ENCODE measurements around the gene RPUSD4. TPM values are rescaled to one million over a fixed set of nuclear protein-coding genes. Genes with fewer than 3 reads are reported as not detected.

RPUSD4 gene
- total RNA-seq, 1 donor from 2014 or later, result 40.8 TPM

DNA sequence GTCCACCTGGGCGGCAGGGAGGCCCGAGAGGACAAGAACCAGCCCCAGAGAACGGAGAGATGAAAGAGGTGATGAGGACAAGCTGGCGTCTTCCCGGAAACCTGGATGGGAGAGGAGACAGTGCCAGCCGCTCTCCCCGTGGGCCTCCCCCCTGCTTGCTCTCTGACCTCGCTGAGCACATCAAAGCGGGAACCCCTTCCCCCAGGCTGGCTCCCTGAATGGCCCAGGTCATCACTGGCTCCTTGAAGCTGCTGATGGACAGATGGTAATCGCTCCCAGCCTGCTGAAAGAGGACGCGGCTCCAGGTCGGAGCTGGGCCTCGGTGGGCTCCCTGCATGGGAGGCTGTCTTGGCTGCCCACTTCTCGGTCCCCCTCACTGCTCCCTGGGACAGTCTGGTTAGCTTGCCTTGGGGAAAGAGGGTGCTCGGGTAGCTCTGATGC lies 18.4 kb downstream of the RPUSD4 start:
- no peak overlapping the region for H3K27ac Mint-ChIP-seq (ENCODE audit: unreplicated experiment)
- no peak overlapping the region for H3K4me3 Mint-ChIP-seq (ENCODE audit: unreplicated experiment)
- TF ChIP-seq, protein P1, sequence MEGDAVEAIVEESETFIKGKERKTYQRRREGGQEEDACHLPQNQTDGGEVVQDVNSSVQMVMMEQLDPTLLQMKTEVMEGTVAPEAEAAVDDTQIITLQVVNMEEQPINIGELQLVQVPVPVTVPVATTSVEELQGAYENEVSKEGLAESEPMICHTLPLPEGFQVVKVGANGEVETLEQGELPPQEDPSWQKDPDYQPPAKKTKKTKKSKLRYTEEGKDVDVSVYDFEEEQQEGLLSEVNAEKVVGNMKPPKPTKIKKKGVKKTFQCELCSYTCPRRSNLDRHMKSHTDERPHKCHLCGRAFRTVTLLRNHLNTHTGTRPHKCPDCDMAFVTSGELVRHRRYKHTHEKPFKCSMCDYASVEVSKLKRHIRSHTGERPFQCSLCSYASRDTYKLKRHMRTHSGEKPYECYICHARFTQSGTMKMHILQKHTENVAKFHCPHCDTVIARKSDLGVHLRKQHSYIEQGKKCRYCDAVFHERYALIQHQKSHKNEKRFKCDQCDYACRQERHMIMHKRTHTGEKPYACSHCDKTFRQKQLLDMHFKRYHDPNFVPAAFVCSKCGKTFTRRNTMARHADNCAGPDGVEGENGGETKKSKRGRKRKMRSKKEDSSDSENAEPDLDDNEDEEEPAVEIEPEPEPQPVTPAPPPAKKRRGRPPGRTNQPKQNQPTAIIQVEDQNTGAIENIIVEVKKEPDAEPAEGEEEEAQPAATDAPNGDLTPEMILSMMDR (IDR thresholded peaks at IDR 0.05; ENCODE audit: unreplicated experiment), result no peak
- DNase-seq (ENCODE audit: low spot score), result no peak
- H3K36me3 Mint-ChIP-seq (ENCODE audit: low read depth, unreplicated experiment), result peaks cover 26% of the 10 kb centered on the region
- H3K27me3 Mint-ChIP-seq (ENCODE audit: unreplicated experiment), result peaks cover 4% of the 10 kb centered on the region
- H3K4me1 Mint-ChIP-seq (ENCODE audit: unreplicated experiment), result no peaks in the 10 kb centered on the region
- no peaks in the 10 kb centered on the region for H3K9me3 Mint-ChIP-seq (ENCODE audit: unreplicated experiment)

DNA sequence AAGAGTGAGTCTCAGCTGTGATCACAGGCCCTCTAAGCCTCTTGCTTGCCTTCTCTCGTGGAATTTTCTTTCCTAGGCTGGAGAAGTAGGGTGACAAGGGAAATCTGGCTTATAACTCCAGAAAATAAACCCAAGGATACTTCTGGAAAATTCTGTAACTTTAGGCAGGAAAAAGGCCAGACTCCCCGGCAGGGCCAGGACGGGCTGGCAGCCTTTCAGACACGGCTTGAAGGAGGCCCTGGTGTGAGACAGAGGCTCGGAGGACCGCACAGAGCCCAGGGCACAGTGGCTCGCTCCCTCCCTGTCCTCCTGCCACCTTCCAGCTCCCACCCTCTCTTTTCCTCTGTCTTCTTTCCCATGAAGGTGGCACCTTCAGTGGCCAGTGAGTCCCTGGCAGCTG lies 19.1 kb downstream of the RPUSD4 start:
- DNase-seq (ENCODE audit: low spot score), result no peak
- H3K27me3 Mint-ChIP-seq (ENCODE audit: unreplicated experiment), result peaks cover 4% of the 10 kb centered on the region
- no peaks in the 10 kb centered on the region for H3K4me1 Mint-ChIP-seq (ENCODE audit: unreplicated experiment)
- no peak overlapping the region for H3K4me3 Mint-ChIP-seq (ENCODE audit: unreplicated experiment)
- TF ChIP-seq, protein P1 (IDR thresholded peaks at IDR 0.05; ENCODE audit: unreplicated experiment), result no peak
- H3K27ac Mint-ChIP-seq (ENCODE audit: unreplicated experiment), result no peak overlapping the region
- no peaks in the 10 kb centered on the region for H3K9me3 Mint-ChIP-seq (ENCODE audit: unreplicated experiment)
- peaks cover 19% of the 10 kb centered on the region for H3K36me3 Mint-ChIP-seq (ENCODE audit: low read depth, unreplicated experiment)

DNA sequence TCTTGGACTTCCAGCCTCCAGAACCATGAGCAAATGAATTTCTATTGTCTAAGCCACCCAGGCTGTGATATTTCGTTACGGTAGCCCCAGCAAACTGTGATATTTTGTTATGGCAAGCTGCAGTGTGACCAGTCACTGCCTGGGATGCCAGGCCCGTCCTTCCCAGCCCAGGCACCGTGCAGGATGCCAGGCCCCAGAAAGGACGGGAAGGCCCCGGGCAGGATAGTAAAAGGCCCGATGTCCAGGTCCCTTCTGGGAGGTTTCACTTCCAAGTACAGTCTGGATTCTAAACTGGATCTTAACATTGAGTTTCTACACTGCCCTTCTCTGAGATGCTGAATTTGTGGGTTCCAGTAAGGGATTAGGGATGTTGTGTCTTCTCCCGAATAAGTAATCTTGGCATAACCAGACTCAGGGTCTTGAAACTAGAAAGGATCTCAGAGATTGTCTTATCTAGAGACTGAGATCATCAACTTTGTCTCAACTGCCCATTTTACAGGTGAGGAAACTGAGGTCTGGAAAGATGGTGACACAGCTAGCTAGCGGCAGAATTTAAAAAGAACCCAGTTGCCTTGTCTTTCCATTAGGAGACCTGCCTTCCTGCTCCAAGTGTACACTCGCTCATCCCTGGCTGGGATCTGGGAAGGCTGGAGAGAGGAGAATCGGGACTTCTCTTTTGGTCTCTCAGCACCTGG lies 19.9 kb downstream of the RPUSD4 start:
- peaks cover 12% of the 10 kb centered on the region for H3K36me3 Mint-ChIP-seq (ENCODE audit: low read depth, unreplicated experiment)
- peaks cover 4% of the 10 kb centered on the region for H3K27me3 Mint-ChIP-seq (ENCODE audit: unreplicated experiment)
- no peaks in the 10 kb centered on the region for H3K4me1 Mint-ChIP-seq (ENCODE audit: unreplicated experiment)
- no peaks in the 10 kb centered on the region for H3K9me3 Mint-ChIP-seq (ENCODE audit: unreplicated experiment)
- DNase-seq (ENCODE audit: low spot score), result no peak
- H3K27ac Mint-ChIP-seq (ENCODE audit: unreplicated experiment), result no peak overlapping the region
- no peak overlapping the region for H3K4me3 Mint-ChIP-seq (ENCODE audit: unreplicated experiment)
- TF ChIP-seq, protein P1 (IDR thresholded peaks at IDR 0.05; ENCODE audit: unreplicated experiment), result no peak

DNA sequence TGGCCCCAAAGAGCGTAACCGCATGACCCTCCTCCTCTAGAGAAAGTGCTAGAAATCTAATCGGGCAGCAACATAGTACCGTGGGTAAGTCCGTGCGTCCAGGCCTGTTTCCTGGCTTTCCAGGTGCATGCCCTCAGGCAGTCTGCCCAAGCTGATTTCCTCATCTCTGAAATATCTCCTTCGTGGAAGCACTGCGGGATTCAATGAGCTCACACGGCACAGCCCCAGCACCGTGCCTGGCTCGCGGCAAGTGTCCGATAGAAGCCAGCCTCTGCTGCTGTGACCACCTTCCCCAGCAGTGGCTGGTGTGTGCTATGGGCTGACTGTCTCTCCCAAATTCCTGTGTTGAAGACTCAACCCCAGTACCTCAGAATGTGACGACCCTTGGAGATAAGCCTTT lies 20.7 kb downstream of the RPUSD4 start:
- TF ChIP-seq, protein P1 (IDR thresholded peaks at IDR 0.05; ENCODE audit: unreplicated experiment), result no peak
- DNase-seq (ENCODE audit: low spot score), result no peak
- peaks cover 6% of the 10 kb centered on the region for H3K36me3 Mint-ChIP-seq (ENCODE audit: low read depth, unreplicated experiment)
- no peaks in the 10 kb centered on the region for H3K27me3 Mint-ChIP-seq (ENCODE audit: unreplicated experiment)
- H3K4me3 Mint-ChIP-seq (ENCODE audit: unreplicated experiment), result no peak overlapping the region
- no peaks in the 10 kb centered on the region for H3K9me3 Mint-ChIP-seq (ENCODE audit: unreplicated experiment)
- H3K4me1 Mint-ChIP-seq (ENCODE audit: unreplicated experiment), result no peaks in the 10 kb centered on the region
- no peak overlapping the region for H3K27ac Mint-ChIP-seq (ENCODE audit: unreplicated experiment)

DNA sequence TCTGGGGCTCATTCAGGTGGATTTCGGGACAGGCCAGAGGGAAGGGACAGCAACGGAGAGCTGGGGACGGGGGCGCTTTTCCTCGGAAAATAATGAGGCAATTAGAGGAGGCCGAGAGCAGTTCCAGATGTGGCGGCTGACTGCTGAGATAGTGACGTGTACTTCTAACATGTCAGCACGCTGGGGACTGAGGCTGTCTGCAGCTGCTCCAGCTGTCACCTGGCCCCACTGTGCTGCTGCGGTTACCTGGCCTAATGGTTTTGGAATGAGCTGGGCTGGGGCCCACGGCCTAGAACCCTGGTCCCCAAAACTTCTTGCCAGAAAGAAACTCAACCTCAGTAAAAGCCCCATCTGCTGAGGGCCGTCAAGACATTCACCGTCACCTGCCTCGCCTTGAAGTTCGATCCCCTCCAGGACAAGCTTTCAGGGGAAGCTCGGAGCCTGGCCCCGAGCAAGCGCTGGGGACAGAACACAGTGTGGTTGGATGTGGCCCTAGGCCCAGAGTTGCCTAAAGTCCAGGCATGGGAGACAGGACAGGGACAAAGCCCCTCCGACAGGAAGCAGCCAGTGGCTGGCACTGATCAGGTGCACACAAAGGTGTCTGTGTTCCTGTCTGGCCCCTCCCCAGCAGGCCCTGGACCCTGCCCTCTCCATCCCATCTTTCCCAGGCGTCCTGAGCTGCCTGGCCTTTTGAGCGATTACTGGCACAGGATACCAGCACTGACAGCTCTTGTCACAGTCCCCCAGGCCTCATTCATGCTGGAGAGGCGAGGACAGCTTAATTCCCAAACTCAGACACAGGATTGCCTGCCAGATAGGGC lies 22.1 kb downstream of the RPUSD4 start:
- no peak for DNase-seq (ENCODE audit: low spot score)
- TF ChIP-seq, protein P1 (IDR thresholded peaks at IDR 0.05; ENCODE audit: unreplicated experiment), result no peak
- Mint-ChIP-seq H3K9me3 (ENCODE audit: unreplicated experiment) (no peaks in the 10 kb centered on the region), H3K27me3 (ENCODE audit: unreplicated experiment) (peaks cover 3% of the 10 kb centered on the region), H3K4me1 (ENCODE audit: unreplicated experiment) (no peaks in the 10 kb centered on the region), H3K27ac (ENCODE audit: unreplicated experiment) (no peak overlapping the region), H3K4me3 (ENCODE audit: unreplicated experiment) (no peak overlapping the region), H3K36me3 (ENCODE audit: low read depth, unreplicated experiment) (peaks cover 4% of the 10 kb centered on the region)

Data from endothelial cell (in vitro differentiated cells).